ENCODE data around the gene NTPCR. TPM values are rescaled to one million over a fixed set of nuclear protein-coding genes. Genes with fewer than 3 reads are reported as not detected.
A peak's percentile ranks its signal among the peaks of the same experiment; 100 is the strongest.

The NTPCR gene
- total RNA-seq, 2 experiments from 2014 or later = 30.4 to 35.0 TPM

- CTCF ChIA-PET = interaction anchor here (1.4 kb wide), 1 partner anchor 18 kb away, joined by 3 read pairs; no protein-coding TSS in a partner anchor
- Mint-ChIP-seq H3K36me3 (ENCODE audit: low read depth) (no peaks in the 10 kb centered on the region), H3K27ac (no peak overlapping the region), H3K4me3 (no peak overlapping the region), H3K4me1 (ENCODE audit: low read depth) (peaks cover 9% of the 10 kb centered on the region), H3K9me3 (no peaks in the 10 kb centered on the region), H3K27me3 (peaks cover 5% of the 10 kb centered on the region)
- no peak for TF ChIP-seq CTCF (IDR thresholded peaks at IDR 0.05)
- POLR2A ChIA-PET = no interaction called here
- ATAC-seq (no peak), DNase-seq (no peak)
- intact Hi-C loops (cut with micrococcal nuclease) = no loop called here
These were observed 46.3 kb upstream of the NTPCR start for GRCh38 chr1:232904131-232904530.

- H3K36me3 Mint-ChIP-seq (ENCODE audit: low read depth) = no peaks in the 10 kb centered on the region
- H3K27ac Mint-ChIP-seq = no peak overlapping the region
- peaks cover 5% of the 10 kb centered on the region for H3K27me3 Mint-ChIP-seq
- no peaks in the 10 kb centered on the region for H3K9me3 Mint-ChIP-seq
- POLR2A ChIA-PET = no interaction called here
- TF ChIP-seq CTCF (IDR thresholded peaks at IDR 0.05) = no peak
- CTCF ChIA-PET = no interaction called here
- intact Hi-C loops (cut with micrococcal nuclease) = no loop called here
- peaks cover 14% of the 10 kb centered on the region for H3K4me1 Mint-ChIP-seq (ENCODE audit: low read depth)
- DNase-seq (peak; percentile 4), ATAC-seq (peak; percentile 60)
- H3K4me3 Mint-ChIP-seq = no peak overlapping the region
These were observed 45.8 kb upstream of the NTPCR start for GRCh38 chr1:232904566-232904965.

GRCh38 chr1:232905331-232906034 lies 44.9 kb upstream of the NTPCR start:
- ChIA-PET POLR2A (no interaction called here), CTCF (no interaction called here)
- no peak for DNase-seq
- H3K27ac Mint-ChIP-seq = no peak overlapping the region
- no peak overlapping the region for H3K4me3 Mint-ChIP-seq
- intact Hi-C loops (cut with micrococcal nuclease) = no loop called here
- no peak for ATAC-seq
- TF ChIP-seq CTCF (IDR thresholded peaks at IDR 0.05) = no peak
- H3K4me1 Mint-ChIP-seq (ENCODE audit: low read depth) = peaks cover 20% of the 10 kb centered on the region
- H3K27me3 Mint-ChIP-seq = peaks cover 5% of the 10 kb centered on the region
- H3K36me3 Mint-ChIP-seq (ENCODE audit: low read depth) = no peaks in the 10 kb centered on the region
- no peaks in the 10 kb centered on the region for H3K9me3 Mint-ChIP-seq

GRCh38 chr1:232906441-232906840 lies 44.0 kb upstream of the NTPCR start:
- Mint-ChIP-seq H3K4me1 (ENCODE audit: low read depth) (peaks cover 29% of the 10 kb centered on the region), H3K27me3 (peaks cover 5% of the 10 kb centered on the region), H3K4me3 (no peak overlapping the region), H3K36me3 (ENCODE audit: low read depth) (no peaks in the 10 kb centered on the region), H3K9me3 (no peaks in the 10 kb centered on the region), H3K27ac (no peak overlapping the region)
- CTCF ChIA-PET = no interaction called here
- DNase-seq (no peak), ATAC-seq (no peak)
- no peak for TF ChIP-seq CTCF (IDR thresholded peaks at IDR 0.05)
- POLR2A ChIA-PET = no interaction called here
- intact Hi-C loops (cut with micrococcal nuclease) = no loop called here

GRCh38 chr1:232908831-232909230 lies 41.6 kb upstream of the NTPCR start:
- H3K27ac Mint-ChIP-seq = no peak overlapping the region
- no peak for TF ChIP-seq CTCF (IDR thresholded peaks at IDR 0.05)
- H3K27me3 Mint-ChIP-seq = peaks cover 5% of the 10 kb centered on the region
- no peak for ATAC-seq
- peaks cover 29% of the 10 kb centered on the region for H3K4me1 Mint-ChIP-seq (ENCODE audit: low read depth)
- ChIA-PET POLR2A (no interaction called here), CTCF (no interaction called here)
- DNase-seq = no peak
- H3K36me3 Mint-ChIP-seq (ENCODE audit: low read depth) = no peaks in the 10 kb centered on the region
- no peak overlapping the region for H3K4me3 Mint-ChIP-seq
- intact Hi-C loops (cut with micrococcal nuclease) = no loop called here
- no peaks in the 10 kb centered on the region for H3K9me3 Mint-ChIP-seq
